HCEC 1CT (cell line): ENCODE measurements around the gene PLK2.

Source experiments
- DNase-seq: peaks from one replicate; pipeline ENCODE4 v3.0.0-alpha.2; 2017

The PLK2 gene

GRCh38 chr5:58460002-58460731 lies at the start of gene PLK2:
Gene PLK2 (minus strand): TSS chr5:58460086. CDS start chr5:58459959, 127 bp downstream.
- peak; percentile 88 for DNase-seq

- no peak for DNase-seq
Measured at GRCh38 chr5:58507715-58508114, 47.8 kb upstream of the PLK2 start.

GRCh38 chr5:58505971-58506640 lies 46.2 kb upstream of the PLK2 start:
- DNase-seq, result no peak

GRCh38 chr5:58505502-58505901 lies 45.6 kb upstream of the PLK2 start:
- DNase-seq, result no peak

DNA sequence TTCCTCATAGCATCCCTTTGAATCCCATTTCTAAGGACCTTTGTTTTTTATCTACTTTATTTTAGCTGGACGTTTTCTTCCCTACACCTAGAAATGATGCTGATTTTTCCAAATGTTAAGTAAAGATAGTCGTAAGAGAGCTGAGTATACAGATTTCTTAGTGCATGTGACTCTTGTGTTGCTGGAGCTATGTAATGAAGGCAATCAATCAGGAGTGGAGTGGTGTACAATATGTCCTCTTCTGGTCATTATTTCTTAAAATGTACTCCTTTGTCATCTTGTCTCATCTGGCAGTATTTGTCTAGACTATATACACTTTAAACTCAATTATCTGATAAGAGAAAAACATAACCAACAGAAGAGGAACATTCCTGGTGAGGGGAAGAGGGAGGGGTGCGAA lies 44.9 kb upstream of the PLK2 start:
- DNase-seq, result no peak

GRCh38 chr5:58503390-58504046 lies 43.6 kb upstream of the PLK2 start:
- no peak for DNase-seq

DNA sequence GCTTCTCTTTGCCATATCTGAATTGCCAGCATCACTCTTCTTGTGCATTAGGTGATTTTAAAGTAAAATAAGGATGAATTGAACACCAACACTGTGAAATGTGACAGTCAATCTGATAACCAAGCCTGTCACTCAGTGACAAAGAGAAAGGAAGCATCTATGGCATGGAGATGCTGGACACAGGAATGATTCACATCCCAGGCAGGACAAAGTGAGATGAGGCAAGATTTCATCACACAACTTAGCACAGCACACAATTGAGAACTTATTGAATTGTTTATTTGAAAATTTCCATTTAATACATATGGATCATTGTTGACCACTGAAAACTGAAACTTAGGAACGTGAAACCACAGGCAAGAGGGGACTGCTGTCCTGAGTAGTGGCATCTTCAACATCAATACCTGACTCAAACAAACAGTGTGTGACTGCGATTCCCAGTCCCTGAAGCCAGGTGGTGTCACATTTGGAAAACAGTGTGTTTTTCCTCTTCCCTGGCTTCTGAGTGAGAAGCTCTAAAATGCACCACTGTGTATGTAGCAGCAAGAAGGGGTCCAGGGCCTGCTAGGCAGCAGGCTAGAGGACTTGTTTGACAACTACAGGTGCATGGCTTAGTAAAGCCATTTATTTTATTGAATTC lies 42.0 kb upstream of the PLK2 start:
- DNase-seq, result no peak

DNA sequence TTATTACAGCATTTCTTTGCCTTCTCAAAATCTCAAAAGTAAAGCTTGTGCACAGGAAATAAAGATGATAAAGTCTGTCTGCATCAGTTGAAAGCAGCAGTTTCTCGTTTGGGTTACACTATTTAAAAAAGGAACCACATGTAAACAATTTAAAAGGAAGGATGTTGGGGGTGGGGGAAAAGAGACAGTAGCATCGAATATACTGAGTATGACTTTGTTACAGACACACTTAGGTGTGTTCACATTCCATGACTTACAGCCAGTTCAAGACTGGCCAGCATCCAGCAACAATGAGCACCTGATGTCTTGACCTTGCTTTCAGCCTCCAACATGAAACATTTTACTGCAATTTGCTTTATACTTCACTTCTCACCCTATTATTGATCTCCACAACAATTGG lies 40.1 kb upstream of the PLK2 start:
- DNase-seq, result no peak

- no peak for DNase-seq
Measured at GRCh38 chr5:58499231-58499630, 39.3 kb upstream of the PLK2 start.

DNA sequence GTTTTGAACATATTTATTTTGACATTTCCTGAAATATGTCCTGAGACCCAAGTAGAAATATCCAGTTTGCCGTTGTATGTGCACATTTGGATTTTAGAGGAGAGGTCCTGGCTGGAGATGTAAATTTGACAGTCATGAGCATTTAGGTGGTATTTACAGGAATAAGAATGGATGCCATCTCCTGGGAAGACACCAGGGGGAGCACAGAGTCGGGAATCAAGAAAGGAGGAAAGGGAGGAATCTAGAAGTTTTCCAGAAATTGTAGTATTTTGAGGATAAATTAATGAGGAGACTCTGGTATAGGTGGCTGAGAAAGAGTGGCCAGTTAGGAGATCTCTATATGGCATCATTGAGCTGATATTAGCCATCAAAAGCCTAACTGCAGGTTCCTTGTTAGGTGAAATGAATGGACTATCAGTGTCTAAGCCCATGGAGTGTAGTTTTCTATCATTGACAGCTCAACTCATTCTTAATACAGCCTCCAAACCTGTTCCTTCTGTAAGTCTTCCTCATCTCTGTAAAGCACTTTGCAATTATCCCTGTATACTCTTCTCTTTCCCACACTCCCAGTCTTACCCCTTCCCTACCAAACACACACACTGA lies 38.6 kb upstream of the PLK2 start:
- peak; percentile 7 for DNase-seq

DNA sequence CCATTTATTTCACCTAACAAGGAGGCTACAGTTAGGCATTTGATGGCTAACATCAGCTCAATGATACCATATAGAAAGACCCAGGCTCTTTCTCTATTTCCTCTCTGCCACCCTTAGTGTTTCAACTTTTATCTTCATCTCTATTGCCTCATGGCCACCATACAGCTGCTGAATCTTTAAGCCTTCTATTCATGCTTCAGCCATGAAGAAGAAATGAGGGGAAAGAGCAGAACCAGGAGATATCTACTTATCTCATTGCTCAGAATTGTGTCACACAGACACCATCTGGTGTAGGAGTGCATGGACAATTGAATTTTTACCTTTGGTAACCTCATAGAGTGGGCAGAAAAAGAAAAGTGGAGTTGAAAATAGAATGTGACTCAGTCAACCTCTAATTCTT lies 38.0 kb upstream of the PLK2 start:
- no peak for DNase-seq

- no peak for DNase-seq
Measured at GRCh38 chr5:58497386-58497785, 37.5 kb upstream of the PLK2 start.

DNA sequence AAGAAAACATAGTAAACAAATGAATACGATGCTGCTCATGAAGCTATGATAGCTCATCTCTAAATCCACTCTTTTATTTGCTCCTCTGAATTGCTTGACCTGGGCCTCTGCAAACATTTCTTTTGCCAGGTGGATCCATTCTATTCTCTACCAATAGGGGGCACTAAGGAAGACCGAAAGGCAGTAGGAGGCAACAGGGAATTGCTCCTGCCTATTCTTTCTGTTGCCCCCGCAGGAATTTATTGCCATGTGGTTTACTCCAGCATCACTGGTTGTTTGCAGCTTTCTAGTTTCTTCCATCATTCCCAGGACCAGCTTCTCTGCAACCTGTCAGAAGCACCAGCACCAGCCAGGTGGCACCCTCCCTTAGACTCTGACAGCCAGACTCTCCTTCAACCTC lies 36.6 kb upstream of the PLK2 start:
- DNase-seq, result no peak

GRCh38 chr5:58493141-58493540 lies 33.3 kb upstream of the PLK2 start:
- no peak for DNase-seq

- DNase-seq, result no peak
Measured at GRCh38 chr5:58491216-58491892, 31.5 kb upstream of the PLK2 start, which contains the start of gene GAPT. Gene GAPT (plus strand): TSS chr5:58491435. CDS start chr5:58494537, 3,102 bp downstream.

- no peak for DNase-seq
Measured at GRCh38 chr5:58490402-58491050, 30.6 kb upstream of the PLK2 start.

DNA sequence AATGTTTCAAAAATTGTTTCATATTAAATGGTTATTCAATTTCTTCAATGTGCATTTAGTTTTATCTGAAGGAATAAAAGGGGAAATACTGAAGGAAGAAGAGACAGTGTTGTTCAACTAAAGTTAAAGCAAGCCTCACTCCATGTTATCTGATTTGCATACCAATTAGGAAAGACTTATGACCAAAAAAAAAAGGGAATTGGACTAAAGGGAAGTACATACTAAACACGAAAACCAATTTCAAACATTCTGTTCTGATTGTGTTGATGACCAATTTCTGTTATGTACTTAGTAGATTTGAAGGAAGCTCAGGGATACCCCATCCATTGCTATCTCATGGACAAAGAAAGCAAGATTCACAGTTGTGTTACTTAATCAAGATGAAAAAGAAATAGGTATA lies 26.4 kb upstream of the PLK2 start:
- DNase-seq, result no peak

GRCh38 chr5:58484505-58484904 lies 24.6 kb upstream of the PLK2 start:
- no peak for DNase-seq

DNA sequence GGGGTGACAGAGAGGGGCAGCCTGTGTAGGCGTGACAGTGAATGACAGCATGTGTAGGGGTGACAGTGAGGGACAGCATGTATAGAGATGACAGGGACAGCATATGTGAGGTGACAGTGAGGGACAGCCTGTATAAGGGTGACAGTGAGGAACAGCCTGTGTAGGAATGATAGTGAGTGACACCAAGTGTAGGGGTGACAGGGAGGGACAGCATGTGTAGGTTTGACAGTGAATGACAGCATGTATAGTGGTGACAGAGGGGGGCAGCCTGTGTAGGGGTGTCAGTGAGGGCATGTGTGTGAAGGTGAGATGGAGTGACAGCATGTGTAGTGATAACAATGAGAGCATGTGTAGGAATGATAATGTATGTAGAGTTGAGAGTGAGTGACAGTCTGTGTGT lies 22.6 kb upstream of the PLK2 start:
- DNase-seq, result no peak

DNA sequence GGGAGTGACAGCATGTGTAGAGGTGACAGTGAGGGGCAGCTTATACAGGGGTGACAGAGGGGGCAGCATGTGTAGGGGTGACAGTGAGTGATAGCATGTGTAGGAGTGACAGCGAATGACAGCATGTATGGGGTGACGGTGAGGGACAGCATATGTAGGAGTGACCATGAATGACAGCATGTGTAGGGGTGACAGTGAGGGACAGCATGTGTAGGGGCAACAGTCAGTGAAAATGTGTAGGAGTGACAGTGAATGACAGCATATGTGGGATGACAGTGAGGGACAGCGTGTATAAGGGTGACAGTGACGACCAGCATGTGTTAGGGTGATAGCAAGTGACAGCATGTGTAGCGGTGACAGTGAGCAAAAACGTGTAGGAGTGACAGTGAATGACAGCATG lies 21.9 kb upstream of the PLK2 start:
- DNase-seq, result no peak

GRCh38 chr5:58481066-58481676 lies 21.3 kb upstream of the PLK2 start:
- DNase-seq, result no peak
